Thyroid gland (tissue), 4 donors: Measurements from ENCODE around the gene FOXN1. TPM values are rescaled to one million over a fixed set of nuclear protein-coding genes. Genes with fewer than 3 reads are reported as not detected.
"Not testable (repeated sequence)": the region's sequence is repeated elsewhere in the genome, so short reads cannot be mapped to it uniquely, and the experiment has no call there.

ENCODE experiments used
- DNase-seq, 2 donors: peaks; one replicate each; pipeline ENCODE4 v3.0.0-alpha.2; 2019
- H3K27ac ChIP-seq, 3 donors: fragments of 200-600 bp; sonication (generic); 1 replicate in 2 of 3; 2 replicates in 1 of 3; pipeline ENCODE4 v1.5.1; 2016 to 2019; ENCODE audit warnings: mild to moderate bottlenecking in 1 of 3, moderate library complexity in 1 of 3
- H3K27me3 ChIP-seq: fragments of 200-600 bp; sonication (generic); one replicate; pipeline ENCODE4 v1.5.1; 2019
- H3K36me3 ChIP-seq, 2 donors: fragments of 200-600 bp; sonication (generic); one replicate each; pipeline ENCODE4 v1.5.1; 2016 to 2019
- H3K4me1 ChIP-seq, 2 donors: fragments of 200-600 bp; sonication (generic); one replicate each; pipeline ENCODE4 v1.5.1; 2017 to 2019
- H3K4me3 ChIP-seq, 3 donors: fragments of 200-600 bp; sonication (generic); replicated peaks in 1 of 3; 1 replicate in 2 of 3; 2 replicates in 1 of 3; pipeline ENCODE4 v1.5.1; 2016; ENCODE audit warnings: mild to moderate bottlenecking in 1 of 3
- H3K9me3 ChIP-seq: fragments of 200-600 bp; sonication (generic); one replicate; pipeline ENCODE4 v1.5.1; 2017
- POLR2A ChIP-seq, 2 donors: fragments of 450-650 bp; IDR thresholded peaks; one replicate each; pipeline ENCODE4 v1.6.1; 2017; ENCODE audit warnings: antibody characterized with exemption in 2 of 2, mild to moderate bottlenecking in 2 of 2, moderate library complexity in 1 of 2
- WGBS, 2 donors: methylation state at CpG; one replicate each; pipeline ENCODE4 v1.1.5; 2017; 5-methylcytosine and 5-hydroxymethylcytosine counted together
- intact Hi-C: fragments of 100-400 bp; cut with DNase I; formaldehyde crosslinking; loops from one replicate; pipeline ENCODE4 v1.15.1; 2023
- total RNA-seq, 4 donors: library from RNA; depleted of rRNA; stranded (reverse); fragments of >200 nt; gene quantifications; one replicate each; pipeline ENCODE4 v1.2.3, GENCODE V29; 2016
- TF ChIP-seq, protein P1 (sequence below), 6 experiments: fragments of 200-600 bp in 3 of 6; fragments of 450-650 bp in 3 of 6; sonication (generic) in 3 of 6; IDR thresholded peaks; one replicate each; pipeline ENCODE4 v1.5.1; 2016 to 2019; ENCODE audit warnings: antibody characterized with exemption in 6 of 6, mild to moderate bottlenecking in 2 of 6, inconsistent platforms in 1 of 6, moderate library complexity in 1 of 6

Gene FOXN1
- total RNA-seq, 4 donors from 2014 or later: 0.34 TPM; not detected in 3

- no peak for TF ChIP-seq POLR2A (IDR thresholded peaks at IDR 0.05)
- TF ChIP-seq, protein P1, sequence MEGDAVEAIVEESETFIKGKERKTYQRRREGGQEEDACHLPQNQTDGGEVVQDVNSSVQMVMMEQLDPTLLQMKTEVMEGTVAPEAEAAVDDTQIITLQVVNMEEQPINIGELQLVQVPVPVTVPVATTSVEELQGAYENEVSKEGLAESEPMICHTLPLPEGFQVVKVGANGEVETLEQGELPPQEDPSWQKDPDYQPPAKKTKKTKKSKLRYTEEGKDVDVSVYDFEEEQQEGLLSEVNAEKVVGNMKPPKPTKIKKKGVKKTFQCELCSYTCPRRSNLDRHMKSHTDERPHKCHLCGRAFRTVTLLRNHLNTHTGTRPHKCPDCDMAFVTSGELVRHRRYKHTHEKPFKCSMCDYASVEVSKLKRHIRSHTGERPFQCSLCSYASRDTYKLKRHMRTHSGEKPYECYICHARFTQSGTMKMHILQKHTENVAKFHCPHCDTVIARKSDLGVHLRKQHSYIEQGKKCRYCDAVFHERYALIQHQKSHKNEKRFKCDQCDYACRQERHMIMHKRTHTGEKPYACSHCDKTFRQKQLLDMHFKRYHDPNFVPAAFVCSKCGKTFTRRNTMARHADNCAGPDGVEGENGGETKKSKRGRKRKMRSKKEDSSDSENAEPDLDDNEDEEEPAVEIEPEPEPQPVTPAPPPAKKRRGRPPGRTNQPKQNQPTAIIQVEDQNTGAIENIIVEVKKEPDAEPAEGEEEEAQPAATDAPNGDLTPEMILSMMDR (IDR thresholded peaks at IDR 0.05): no peak
- Histone ChIP-seq H3K27ac (no peak overlapping the region), H3K27me3 (no peaks in the 10 kb centered on the region), H3K36me3 (no peaks in the 10 kb centered on the region), H3K4me1 (peaks cover 18 to 20% of the 10 kb centered on the region in 2 donors), H3K4me3 (no peak overlapping the region), H3K9me3 (no peaks in the 10 kb centered on the region)
- intact Hi-C loops: no loop called here
- no peak for DNase-seq
- WGBS, 2 donors: 98 to 100% methylated on average over 5 to 7 of the region's 9 CpGs
These were observed 67.4 kb downstream of the FOXN1 start for GRCh38 chr17:28573521-28573920.

- intact Hi-C loops: no loop called here
- Histone ChIP-seq H3K9me3 (no peaks in the 10 kb centered on the region), H3K4me1 (peaks cover 18 to 20% of the 10 kb centered on the region in 2 donors)
These were observed 67.9 kb downstream of the FOXN1 start for GRCh38 chr17:28573966-28574480.

DNA sequence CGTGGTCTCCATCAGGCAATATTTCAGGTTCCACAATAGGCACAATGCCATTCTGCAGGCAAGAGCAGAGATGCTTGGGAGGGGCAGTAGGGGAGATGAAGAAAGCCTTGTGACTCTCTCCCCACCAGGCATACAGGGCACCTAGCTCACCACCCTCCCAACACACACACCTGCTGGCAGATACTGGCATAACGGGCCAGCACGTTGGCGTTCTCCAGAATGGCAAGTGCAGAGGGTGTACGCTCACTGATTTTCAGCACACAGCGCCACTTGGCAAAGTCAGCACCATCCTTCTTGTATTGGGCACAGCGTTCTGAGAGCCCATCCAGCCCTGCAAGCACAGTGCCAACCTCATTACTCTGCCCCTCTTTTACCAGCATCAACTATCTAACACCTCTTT lies 68.4 kb downstream of the FOXN1 start:
- H3K4me1 ChIP-seq: peaks cover 18 to 19% of the 10 kb centered on the region in 2 donors
- no peak for TF ChIP-seq POLR2A (IDR thresholded peaks at IDR 0.05)
- TF ChIP-seq, protein P1 (IDR thresholded peaks at IDR 0.05): no peak
- 93 to 97% methylated on average over 3 to 6 of the region's 7 CpGs for WGBS, 2 donors

More at GRCh38 chr17:28573966-28574480, 67.9 kb downstream of the FOXN1 start:
- Histone ChIP-seq H3K27ac (no peak overlapping the region), H3K36me3 (no peaks in the 10 kb centered on the region), H3K4me3 (no peak overlapping the region), H3K27me3 (no peaks in the 10 kb centered on the region)
- DNase-seq: no peak
- 96 to 100% methylated on average over 6 of the region's 6 CpGs for WGBS, 2 donors
- TF ChIP-seq, protein P1 (IDR thresholded peaks at IDR 0.05): no peak
- TF ChIP-seq POLR2A (IDR thresholded peaks at IDR 0.05): no peak

DNA sequence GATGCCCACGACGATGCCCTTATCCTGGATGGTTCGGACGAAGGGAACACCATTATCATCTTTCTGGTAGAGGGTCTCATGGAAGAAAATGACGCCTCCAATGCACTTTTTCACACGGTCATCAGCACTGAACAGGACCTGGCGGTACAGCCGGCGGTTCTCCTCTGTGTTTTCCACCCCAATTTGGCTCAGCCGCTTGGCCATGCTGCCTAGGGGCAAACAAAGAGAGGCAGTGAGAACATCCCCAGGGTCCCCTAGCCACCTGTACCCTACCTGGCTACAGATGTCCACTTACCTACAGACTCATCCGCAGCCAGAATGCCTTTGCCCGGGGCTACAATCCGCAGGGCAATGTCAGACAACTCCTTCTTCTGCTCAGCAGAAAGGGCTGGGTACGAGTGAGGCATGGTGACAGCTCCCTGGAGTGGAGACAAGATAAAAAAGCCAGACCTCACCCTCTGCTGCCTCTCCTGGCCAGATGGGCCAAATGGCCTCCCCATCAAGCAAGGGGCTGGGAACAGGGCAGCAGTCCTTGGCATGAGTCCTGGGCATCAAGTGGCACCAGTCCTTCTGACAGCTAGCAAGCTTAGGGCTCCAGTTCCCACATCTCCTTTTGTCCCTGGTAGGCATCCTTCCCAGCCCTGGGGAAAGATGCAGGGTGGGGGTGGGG lies 69.1 kb downstream of the FOXN1 start:
- Histone ChIP-seq H3K27ac (no peak overlapping the region), H3K27me3 (no peaks in the 10 kb centered on the region), H3K9me3 (no peaks in the 10 kb centered on the region), H3K36me3 (no peaks in the 10 kb centered on the region), H3K4me1 (peaks cover 12 to 13% of the 10 kb centered on the region in 2 donors), H3K4me3 (no peak overlapping the region)
- intact Hi-C loops: no loop called here
- no peak for DNase-seq
- 94 to 96% methylated on average over 14 of the region's 14 CpGs for WGBS, 2 donors
- no peak for TF ChIP-seq POLR2A (IDR thresholded peaks at IDR 0.05)
- TF ChIP-seq, protein P1 (IDR thresholded peaks at IDR 0.05): no peak

More for the DNA sequence above, 68.4 kb downstream of the FOXN1 start:
- Histone ChIP-seq H3K27ac (no peak overlapping the region), H3K36me3 (no peaks in the 10 kb centered on the region), H3K4me3 (no peak overlapping the region), H3K27me3 (no peaks in the 10 kb centered on the region), H3K9me3 (no peaks in the 10 kb centered on the region)
- DNase-seq: no peak
- intact Hi-C loops: no loop called here

- DNase-seq, H3K27ac ChIP-seq, H3K36me3 ChIP-seq, H3K4me3 ChIP-seq, H3K27me3 ChIP-seq, H3K9me3 ChIP-seq, intact Hi-C loops: not testable (repeated sequence)
- H3K4me1 ChIP-seq: peaks cover 8 to 11% of the 10 kb centered on the region in 2 donors
- 68 to 79% methylated on average over 3 of the region's 3 CpGs for WGBS, 2 donors
These were observed 69.9 kb downstream of the FOXN1 start for GRCh38 chr17:28576016-28576415.
